HUDEP-2 (cell line): ENCODE data around the gene PPP2R3A.
"Not testable (repeated sequence)": the region's sequence is repeated elsewhere in the genome, so short reads cannot be mapped to it uniquely, and the experiment has no call there.

ENCODE experiments used
- DNase-seq, 76 experiments: peaks; one replicate each; lab custom pipeline; 2025; ENCODE audit not compliant: unreplicated experiment in 76 of 76; lab: John Stamatoyannopoulos, UW

PPP2R3A gene

GRCh38 chr3:135965506-135966270, at the start of gene PPP2R3A:
Gene PPP2R3A (plus strand): TSS chr3:135965728. CDS start chr3:136001499, 35,771 bp downstream.
- peak in 65 of 76 experiments; percentile 1 to 79 (median 58) for DNase-seq

GRCh38 chr3:135916310-135916709, 49.2 kb upstream of the PPP2R3A start:
- no peak for DNase-seq

GRCh38 chr3:135917076-135917475, 48.5 kb upstream of the PPP2R3A start:
- DNase-seq = no peak

GRCh38 chr3:135917927-135918597, 47.5 kb upstream of the PPP2R3A start:
- no peak for DNase-seq

GRCh38 chr3:135918600-135918999, 46.9 kb upstream of the PPP2R3A start:
- DNase-seq = no peak

GRCh38 chr3:135920275-135920674, 45.3 kb upstream of the PPP2R3A start:
- no peak for DNase-seq

- no peak for DNase-seq
These were observed 42.7 kb upstream of the PPP2R3A start for GRCh38 chr3:135922903-135923250.

GRCh38 chr3:135924506-135924905, 41.0 kb upstream of the PPP2R3A start:
- DNase-seq = no peak

GRCh38 chr3:135926664-135927063, 38.9 kb upstream of the PPP2R3A start:
- no peak for DNase-seq

- DNase-seq = no peak
These were observed 38.4 kb upstream of the PPP2R3A start for GRCh38 chr3:135927155-135927554.

GRCh38 chr3:135929670-135930069, 35.9 kb upstream of the PPP2R3A start:
- no peak for DNase-seq

GRCh38 chr3:135930255-135930654, 35.3 kb upstream of the PPP2R3A start:
- no peak for DNase-seq

- DNase-seq = not testable (repeated sequence)
These were observed 30.4 kb upstream of the PPP2R3A start for GRCh38 chr3:135935171-135935570.

GRCh38 chr3:135937766-135938165, 27.8 kb upstream of the PPP2R3A start:
- DNase-seq = not testable (repeated sequence)

GRCh38 chr3:135944831-135945230, 20.7 kb upstream of the PPP2R3A start:
- no peak for DNase-seq

- no peak for DNase-seq
These were observed 14.6 kb upstream of the PPP2R3A start for GRCh38 chr3:135950941-135951340.

- DNase-seq = no peak
These were observed 1.2 kb upstream of the PPP2R3A start for GRCh38 chr3:135964160-135964955.

GRCh38 chr3:135965129-135965505, 411 bp upstream of the PPP2R3A start:
- no peak for DNase-seq

- peak in 1 of 76 experiments; percentile 37 for DNase-seq
These were observed 888 bp downstream of the PPP2R3A start for GRCh38 chr3:135966271-135966961.

GRCh38 chr3:135966962-135967274, 1.4 kb downstream of the PPP2R3A start:
- no peak for DNase-seq

GRCh38 chr3:135967867-135968266, 2.3 kb downstream of the PPP2R3A start:
- DNase-seq = no peak
